Stimulated activated CD8-positive, alpha-beta memory T cell treated with anti-CD3 and anti-CD28 coated beads, Interleukin-4, amount 100 ng/mL, for 24 hours (primary cell): ENCODE measurements around the gene DGKB.

ENCODE experiments used
- DNase-seq: peaks from one replicate; pipeline ENCODE4 v3.0.0-alpha.2; 2020; ENCODE audit warnings: low read depth

The DGKB gene

DNA sequence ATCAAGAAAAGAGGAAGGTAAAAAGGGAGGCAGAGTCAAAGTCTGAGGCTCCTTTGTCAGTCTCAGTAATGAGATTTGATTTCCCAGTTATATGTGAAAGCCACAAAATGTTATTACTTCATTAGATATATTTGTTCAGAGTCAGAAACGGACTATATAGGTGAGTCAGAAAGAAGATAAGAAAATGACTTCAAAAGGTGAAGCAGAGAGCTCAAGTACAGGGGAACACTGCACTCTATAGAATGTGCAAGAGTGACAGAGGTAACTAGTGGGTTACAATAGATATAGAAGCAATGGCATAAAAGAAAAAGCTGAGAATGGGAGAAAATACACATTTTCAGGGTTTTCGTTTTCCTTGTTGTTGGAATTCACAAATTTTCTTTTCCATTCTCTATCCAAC is 43.3 kb downstream of the DGKB start:
- no peak for DNase-seq

DNA sequence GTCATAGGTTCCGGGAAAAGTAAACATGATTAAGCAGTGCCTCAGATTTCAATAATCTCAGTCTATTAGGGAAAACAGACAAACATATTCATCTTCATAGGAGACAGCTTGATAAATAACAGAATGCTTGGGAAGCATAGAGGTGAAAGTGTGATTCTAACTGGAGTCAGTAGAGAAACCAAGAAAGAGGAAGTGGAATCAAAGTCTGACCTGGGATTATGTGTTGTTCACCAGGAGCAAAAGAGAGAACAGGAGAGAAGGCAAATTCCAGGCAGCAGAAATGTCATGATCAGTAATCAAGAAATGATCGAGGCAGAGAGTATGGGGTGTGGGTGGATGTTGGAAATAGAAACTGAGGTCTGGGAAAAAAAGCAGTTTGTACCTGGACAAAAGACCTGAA is 43.7 kb downstream of the DGKB start:
- DNase-seq: no peak

DNA sequence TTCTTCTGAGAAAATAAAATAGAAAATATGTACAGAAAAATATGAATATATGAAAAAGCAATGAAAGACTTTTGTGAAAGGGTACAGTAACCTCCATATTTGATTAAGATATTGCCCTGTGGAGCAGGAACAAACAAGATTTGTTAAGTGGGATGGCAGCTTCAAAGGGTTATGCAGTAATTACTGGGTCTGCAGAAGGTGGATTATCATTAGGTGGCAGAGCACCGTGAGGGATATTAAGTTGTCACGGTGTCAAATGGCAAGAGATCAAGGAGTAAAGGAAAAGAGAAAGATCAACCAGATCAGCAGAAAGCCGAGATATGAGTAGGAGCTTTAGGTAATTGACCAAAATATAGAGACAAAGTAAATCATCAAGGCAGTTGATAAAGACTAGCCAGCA is 44.1 kb downstream of the DGKB start:
- DNase-seq: no peak

DNA sequence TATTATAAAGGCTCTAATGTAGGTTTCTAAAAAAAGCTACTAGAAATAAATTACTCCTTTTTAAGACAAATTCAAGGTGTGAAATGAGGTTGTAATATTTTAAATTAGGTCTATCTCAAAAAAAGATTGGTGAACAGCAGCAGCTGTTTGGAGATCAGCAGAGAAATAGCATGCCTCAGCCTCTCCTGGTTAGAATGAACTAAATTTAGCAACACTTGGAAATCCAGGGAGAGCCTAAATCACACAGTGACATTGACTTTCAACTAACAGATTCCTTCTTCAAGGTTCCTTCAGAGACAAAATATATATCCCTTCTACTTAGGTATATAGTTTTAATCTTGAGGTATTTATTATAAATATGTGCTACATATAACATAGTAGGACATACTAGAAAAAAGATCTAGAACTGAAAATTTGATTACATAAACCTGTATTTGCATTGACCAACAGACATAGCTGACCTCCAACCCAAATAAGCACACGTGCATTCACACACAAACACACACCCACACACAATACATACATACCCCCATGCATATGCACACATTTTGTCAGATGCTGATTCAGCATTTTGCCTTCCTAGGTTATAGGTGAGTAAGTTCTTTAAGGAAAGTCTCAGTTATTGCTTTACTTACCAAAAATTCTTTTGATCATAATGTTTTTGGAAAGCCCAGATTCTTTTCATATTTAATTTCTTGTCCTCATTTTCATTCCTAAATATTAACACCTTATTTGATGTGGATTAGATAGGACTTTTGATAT is 47.3 kb downstream of the DGKB start:
- DNase-seq: no peak

DNA sequence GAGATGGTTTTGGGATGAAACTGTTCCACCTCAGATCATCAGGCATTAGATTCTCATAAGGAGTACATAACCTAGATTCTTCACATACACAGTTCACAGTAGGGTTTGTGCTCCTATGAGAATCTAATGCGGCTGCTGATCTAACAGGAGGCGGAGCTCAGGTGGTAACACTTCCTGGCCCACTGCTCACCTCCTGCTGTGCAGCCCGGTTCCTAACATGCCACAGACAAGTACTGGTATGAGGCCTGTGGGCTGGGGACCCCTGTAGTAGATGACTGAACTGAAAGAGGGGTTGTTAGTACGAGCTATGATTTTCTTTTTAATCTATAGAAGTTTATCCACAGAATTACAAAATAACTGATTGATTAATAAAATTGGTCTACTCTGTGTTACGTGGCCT is 48.1 kb downstream of the DGKB start:
- no peak for DNase-seq

DNA sequence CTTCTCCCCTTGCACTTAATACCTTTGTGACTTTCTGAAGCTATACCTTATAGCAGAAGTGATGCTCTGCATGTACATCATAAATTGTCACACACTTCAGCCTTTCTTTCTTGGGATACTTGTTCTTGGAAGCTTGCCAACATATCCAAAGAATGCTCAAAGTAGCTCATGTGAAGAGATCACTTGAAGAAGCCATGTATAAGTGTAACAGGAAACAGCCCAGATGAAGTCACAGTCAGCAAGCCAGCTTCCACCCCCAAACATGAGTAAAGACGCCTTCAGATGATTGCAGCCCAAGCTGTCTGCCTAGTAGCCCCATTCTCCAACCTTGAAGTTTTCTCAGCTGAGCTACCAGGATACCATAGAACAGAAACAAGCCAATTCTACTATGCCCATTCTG is 50.9 kb downstream of the DGKB start:
- DNase-seq: no peak

DNA sequence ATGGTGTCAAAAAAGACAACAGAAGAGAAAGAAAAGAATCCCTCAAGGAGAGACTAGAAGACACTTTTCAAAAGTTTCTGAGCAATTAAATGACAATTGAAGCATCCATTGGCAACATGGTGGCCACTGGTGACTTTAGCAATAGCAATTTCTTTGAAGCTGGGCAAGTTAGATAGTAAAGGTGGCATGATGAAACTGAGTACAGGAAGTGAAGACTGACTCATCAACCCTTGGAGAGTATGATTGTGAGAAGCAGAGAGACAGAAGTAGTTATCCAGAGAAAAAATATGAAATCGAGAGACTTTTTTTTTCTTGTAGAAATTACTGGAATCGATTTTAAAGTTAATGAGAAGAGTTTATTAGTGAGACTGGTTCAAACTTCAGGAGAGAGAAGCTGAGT is 52.5 kb downstream of the DGKB start:
- DNase-seq: no peak

DNA sequence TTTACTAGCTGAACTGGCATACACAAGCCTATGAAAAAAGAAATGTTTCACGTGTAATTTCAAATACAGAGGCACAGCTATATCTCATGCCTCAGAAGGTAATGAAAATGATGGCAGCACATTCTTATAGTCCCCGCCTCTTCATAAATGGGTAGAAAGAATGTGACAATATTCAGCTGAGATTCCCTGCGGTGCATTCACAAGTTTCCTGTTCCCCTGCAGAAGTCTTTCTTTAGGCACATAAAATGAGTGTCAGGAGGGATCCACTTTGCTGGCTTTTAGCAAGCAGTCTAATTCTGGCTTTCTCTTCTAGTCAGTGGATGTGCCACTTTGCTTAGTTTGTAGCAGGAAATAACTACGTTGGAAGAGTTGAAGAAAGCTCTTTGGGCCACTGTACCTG is 56.1 kb downstream of the DGKB start:
- no peak for DNase-seq

DNA sequence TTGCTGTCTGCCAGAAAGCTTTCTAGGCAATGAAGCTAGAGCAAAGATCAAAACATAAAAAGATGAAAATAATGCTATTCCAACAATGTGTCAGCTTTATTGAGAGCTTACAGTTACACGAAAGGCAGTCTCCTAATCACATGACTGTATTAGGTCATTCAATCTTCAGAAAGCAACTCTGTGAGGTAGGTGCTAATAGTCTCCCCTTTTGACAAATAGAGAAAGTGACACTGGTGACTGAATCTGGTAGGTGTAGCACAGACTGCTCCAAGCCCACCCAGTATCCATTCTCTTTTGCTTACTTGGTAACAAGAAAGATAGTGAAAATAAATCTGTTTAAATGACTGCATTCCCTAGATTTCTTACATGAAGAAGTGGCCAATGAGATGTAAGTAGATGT is 58.8 kb downstream of the DGKB start:
- no peak for DNase-seq

DNA sequence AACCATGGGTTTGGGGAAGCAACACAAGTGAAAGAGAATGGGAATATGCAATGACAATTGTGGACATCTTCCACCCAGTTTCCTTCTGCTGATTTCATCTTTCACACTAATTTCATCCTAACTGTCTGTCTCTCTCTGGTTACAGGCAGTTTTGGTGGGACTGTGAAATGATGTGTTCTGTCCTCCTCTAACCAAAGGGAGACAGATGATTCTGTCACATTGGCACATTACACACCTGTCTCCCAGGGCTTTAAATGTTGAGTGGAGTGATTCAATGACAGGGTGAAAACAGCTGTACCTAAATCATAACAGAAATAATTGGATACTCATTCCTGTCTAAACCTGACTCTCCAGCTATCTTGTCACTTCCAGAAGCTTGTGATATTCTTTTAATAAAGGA is 60.0 kb downstream of the DGKB start:
- DNase-seq: no peak

DNA sequence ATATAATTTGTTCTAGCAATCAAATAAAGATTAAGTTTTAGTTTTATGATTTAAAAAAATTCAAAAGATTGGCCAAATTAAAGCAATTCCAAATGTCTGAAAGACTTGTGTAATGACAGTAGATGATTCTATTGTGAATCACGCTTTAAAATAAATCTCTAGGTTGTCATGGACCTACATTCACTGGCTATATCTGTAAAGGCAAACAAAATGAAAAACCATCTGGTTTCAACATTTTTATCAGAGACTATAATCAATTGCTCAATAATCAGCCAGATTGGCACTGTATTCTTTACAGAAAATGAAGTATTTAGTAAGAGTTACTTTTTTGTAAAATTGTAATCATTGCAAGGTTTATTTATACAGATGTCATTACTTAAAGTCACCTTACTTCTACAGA is 60.7 kb downstream of the DGKB start:
- DNase-seq: no peak

DNA sequence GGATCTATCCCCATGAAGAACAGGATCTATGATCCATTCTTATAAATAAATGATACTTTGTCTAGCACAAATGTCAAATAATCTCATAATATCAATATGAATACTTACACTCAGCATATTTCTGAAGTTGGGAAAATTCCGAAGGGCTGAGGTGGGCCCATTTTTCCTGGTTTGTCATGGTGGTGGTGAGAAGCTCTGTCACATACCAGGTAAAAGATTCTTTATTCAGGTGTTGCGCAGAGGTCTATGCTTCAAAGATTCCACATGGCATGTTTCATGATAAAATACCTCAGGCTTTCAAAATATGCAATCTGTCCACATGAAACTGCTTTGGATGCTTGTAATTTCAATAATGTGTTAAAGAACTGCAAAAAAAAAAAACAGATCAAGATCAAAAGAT is 61.5 kb downstream of the DGKB start:
- no peak for DNase-seq

DNA sequence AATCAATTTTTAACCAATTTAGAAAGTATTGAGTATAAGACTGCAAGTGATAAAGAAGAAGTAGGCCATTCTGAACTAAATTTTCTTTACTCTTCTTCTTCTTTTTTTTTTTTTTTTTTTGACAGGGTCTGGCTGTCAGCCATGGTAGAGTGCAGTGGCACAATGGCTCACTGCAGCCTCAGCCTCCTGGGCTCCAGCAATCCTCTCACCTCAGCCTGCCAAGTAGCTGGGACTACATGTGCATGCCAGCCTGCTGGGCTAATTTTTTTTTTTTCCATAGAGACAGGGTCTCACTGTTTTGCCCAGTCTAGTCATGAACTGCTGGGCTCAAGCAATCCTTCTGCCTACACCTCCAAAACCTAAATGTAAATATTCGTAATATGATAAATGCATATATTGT is 63.2 kb downstream of the DGKB start:
- no peak for DNase-seq

DNA sequence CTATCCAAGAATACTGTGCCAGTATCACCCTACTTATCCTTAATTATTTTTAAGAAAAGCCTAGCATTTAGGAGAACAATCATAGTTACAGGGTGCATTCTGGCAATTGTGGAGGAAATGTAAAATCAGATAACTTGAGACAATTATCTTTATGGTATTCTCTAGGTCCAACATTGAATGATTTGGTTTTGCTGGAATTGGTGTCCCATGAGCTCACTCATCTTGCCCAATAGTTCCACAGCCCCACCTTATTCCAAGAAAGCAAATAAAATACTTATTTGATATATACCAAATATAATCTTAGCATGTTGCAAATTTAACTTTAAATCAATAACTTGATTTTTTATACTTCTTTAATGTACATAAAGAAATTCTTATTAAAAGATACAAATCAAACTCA is 65.3 kb downstream of the DGKB start:
- no peak for DNase-seq

DNA sequence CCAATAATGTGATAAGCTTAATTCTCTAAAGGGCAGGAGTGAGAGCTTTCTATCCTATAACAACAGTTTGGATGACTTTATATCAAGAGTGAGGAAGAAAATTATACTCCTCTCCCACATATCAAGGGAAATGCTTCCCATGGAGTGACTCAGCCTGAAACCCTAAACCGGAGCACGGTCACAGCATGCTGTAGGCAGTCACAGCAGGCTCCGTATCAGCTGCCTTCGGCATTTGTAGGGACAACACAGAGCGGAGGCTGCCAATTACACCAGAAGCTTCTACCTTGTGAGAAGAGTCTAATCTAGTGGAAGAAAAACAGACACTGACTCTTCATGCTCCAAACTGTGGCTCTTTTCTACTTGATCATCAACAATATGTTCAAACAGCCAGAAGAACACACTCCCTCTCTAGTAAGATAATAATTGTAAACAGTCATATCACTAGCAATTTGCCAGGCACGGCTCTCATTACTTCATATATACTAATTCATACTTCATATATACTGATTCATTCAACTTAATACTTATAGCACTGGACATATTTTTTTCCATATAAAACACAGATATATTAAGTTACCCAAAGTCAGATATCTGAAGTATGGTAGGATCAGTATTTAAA is 65.9 kb downstream of the DGKB start:
- no peak for DNase-seq

DNA sequence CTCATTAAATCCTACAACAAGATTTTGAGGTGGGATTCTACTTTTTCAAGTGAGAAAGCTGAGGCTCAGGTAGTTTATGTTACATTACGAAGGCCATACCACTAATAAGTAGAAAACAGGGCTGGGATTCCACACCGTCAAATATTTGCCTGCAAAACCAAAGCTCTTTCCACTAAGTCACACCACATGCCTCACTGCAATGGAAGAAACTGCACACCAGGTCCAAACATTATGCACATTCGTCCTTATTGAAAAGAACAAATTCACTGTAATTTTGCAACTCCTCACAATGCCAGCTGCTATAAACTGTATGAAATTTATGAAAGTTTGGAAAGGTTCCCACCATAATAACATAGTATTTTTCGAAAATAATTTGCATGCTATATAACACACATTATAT is 66.5 kb downstream of the DGKB start:
- no peak for DNase-seq

DNA sequence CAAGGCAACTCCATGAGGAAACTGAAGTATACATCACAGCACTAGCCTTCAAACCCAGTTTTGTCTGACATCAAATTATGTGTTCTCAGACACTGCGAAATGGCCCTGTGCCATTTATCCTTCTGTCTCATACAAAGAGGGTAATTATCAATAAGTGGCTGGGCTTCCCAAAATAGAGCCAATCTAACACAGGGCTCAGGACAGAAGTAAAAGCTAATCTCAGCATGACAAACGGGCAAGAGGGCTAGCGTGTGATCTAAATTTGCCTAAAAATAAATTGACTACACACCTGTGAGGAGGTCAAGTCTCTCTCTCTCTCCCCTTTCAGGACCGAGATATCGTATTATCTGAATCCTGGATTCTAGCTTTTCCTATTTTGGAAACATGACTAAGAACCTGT is 67.2 kb downstream of the DGKB start:
- DNase-seq: no peak

DNA sequence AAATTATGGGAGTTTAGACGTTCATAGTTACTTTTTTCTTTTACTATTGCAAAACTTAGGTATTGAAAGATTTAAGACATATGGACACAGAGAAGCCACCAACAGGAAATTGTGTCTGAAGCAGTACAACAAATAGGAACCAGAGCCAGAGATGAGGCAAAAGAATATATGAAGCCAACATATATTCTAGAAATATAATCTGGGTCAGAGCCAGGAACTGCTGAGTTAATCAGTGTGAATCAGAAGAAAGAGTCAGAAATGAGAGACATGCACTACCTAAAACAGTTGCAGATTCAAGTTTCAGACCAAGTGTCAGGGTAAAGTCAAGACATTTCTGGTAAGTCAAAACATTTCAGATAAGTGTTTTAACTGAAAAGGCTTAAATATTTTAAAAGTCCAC is 67.7 kb downstream of the DGKB start:
- DNase-seq: no peak

DNA sequence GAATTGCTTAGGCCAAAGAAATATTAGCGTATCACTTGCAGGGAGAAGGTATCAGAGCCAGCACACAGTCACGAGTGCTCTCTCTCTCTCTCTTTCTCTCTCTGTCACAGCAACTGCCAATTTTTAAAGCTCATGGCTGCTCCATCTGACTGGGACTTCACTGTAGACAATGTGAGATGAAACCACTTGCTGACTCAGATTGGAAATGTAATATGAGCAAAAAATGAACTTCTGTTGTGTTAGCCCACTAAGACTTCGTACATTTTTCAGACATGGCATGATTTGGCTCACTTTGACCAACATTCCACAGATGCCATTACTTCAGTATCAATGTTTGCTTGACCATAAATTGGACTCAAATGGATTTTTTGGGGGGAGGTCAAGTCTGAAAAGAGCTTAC is 68.1 kb downstream of the DGKB start:
- no peak for DNase-seq

DNA sequence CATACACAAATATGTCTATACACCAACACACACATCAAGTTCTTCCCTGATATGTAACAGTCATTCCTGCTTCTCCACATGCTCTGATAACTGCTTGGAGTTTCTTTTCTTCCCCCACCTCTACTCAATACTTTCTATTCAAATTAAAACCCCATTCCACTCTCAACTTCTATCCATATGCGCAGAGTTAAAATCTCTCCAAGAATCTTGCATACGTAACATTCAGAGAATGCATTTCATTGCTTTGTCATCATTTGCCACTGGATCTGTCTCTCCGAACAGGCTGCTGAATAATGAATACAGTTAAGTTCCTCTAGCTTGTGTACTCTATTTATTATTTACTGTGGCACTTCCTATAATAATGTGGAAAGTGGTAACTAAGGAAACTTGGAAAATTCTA is 68.8 kb downstream of the DGKB start:
- DNase-seq: no peak

DNA sequence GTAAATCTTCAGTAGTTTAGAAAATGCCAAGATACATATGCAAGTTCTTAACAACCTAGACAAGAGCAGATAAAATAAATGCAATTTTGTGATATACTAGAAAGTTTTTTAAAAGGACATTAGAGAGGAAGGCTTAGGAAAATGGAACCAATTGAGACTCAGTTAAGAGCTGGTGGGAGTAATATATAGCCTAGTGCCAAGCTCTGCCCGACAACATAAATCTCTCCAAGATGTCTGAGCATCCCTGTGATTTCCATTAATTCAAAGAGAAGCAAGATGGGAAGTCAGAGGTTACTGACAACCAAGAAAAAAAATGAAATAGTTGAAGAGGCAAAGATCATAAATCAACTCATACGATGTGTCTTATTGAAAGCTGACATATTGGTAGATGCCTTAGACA is 74.5 kb downstream of the DGKB start:
- no peak for DNase-seq

DNA sequence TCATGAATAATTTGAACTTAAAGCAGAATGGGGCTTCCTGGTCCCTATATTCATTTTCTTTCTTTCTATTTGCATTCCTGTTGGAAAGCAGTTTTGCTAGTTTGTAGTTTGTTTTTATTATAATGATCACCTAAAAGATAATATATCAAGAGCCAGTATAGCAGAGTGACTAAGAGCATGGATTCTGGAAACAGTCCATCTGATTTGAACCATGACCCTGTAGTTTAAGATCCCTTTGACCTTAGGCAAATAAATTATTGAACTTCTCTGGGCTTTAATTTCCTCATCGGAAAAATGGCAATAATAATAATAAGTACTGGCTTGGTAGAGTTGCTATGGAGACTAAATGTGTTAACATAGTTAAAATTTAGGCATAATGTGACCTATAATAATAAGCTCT is 76.1 kb downstream of the DGKB start:
- DNase-seq: no peak

DNA sequence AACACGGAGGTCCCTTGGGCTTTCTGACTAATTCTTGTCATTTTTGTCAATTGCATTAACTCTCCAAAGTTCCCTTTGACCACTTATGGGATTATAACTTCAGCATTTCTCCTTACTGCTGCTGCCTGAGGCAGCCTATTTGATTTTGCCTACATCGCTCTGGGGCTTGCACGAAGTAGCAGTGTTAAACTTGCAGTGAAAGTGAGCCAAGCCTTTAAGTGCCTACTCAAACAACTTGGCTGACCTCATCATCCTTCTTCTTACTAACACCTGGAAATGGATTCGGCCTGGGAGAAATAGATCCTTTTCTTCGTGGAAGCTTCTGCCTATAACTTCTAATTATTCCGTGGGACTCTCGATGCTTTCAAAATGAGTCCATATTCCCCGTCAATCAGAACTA is 76.6 kb downstream of the DGKB start:
- no peak for DNase-seq

DNA sequence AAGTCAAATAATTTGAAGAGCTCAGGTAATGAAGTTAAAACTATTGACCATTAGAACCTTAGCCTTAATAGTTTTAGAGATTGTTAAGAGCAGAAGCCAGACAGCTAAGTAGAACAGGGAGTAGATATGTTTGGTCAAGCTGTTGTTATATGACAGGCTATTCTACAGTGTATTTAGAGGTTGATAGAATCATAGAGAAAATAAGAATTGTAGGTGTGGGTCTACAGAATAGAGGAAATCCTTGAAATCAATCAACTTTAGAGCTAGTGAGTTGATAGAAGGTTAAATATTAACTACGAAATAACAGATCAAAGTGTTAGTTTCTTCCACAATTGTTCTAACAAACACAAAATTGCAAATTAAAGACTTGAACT is 80.1 kb downstream of the DGKB start:
- DNase-seq: no peak
